ENCODE results near the gene GCM1. TPM values are rescaled to one million over a fixed set of nuclear protein-coding genes. Genes with fewer than 3 reads are reported as not detected.

GCM1 gene, protein sequence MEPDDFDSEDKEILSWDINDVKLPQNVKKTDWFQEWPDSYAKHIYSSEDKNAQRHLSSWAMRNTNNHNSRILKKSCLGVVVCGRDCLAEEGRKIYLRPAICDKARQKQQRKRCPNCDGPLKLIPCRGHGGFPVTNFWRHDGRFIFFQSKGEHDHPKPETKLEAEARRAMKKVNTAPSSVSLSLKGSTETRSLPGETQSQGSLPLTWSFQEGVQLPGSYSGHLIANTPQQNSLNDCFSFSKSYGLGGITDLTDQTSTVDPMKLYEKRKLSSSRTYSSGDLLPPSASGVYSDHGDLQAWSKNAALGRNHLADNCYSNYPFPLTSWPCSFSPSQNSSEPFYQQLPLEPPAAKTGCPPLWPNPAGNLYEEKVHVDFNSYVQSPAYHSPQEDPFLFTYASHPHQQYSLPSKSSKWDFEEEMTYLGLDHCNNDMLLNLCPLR
- not detected for total RNA-seq

GRCh38 chr6:53148684-53149083 lies at the start of gene GCM1:
TSS of gene GCM1 (minus strand) at chr6:53148841. CDS start at chr6:53145632, 3,209 bp downstream.
- DNase-seq, result no peak
- H3K27ac Mint-ChIP-seq, result no peak within 1 kb of the TSS
- H3K4me3 Mint-ChIP-seq, result no peak within 1 kb of the TSS
- POLR2A ChIA-PET, result no interaction called here
- CTCF ChIA-PET, result no interaction called here
- no peaks in the 10 kb centered on the region for H3K36me3 Mint-ChIP-seq (ENCODE audit: low read depth)
- H3K9me3 Mint-ChIP-seq, result no peaks in the 10 kb centered on the region
- no peaks in the 10 kb centered on the region for H3K4me1 Mint-ChIP-seq
- no peaks in the 10 kb centered on the region for H3K27me3 Mint-ChIP-seq

- ChIA-PET POLR2A (no interaction called here), CTCF (no interaction called here)
- peaks cover 3% of the 10 kb centered on the region for H3K27me3 Mint-ChIP-seq
- no peak overlapping the region for H3K27ac Mint-ChIP-seq
- DNase-seq, result no peak
- H3K36me3 Mint-ChIP-seq (ENCODE audit: low read depth), result no peaks in the 10 kb centered on the region
- H3K4me1 Mint-ChIP-seq, result peaks cover 7% of the 10 kb centered on the region
- no peak overlapping the region for H3K4me3 Mint-ChIP-seq
- no peaks in the 10 kb centered on the region for H3K9me3 Mint-ChIP-seq
Observed at GRCh38 chr6:53197553-53197952, 48.9 kb upstream of the GCM1 start.

- no peaks in the 10 kb centered on the region for H3K9me3 Mint-ChIP-seq
- CTCF ChIA-PET, result interaction anchor here (1.0 kb wide), 1 partner anchor 16 kb away, joined by 3 read pairs; no protein-coding TSS in a partner anchor
Observed at GRCh38 chr6:53195048-53195447, 46.4 kb upstream of the GCM1 start.

GRCh38 chr6:53192682-53193188 lies 44.1 kb upstream of the GCM1 start:
- no peak overlapping the region for H3K4me3 Mint-ChIP-seq
- H3K9me3 Mint-ChIP-seq, result no peaks in the 10 kb centered on the region
- no peak for DNase-seq
- no peaks in the 10 kb centered on the region for H3K36me3 Mint-ChIP-seq (ENCODE audit: low read depth)
- peaks cover 1% of the 10 kb centered on the region for H3K27me3 Mint-ChIP-seq
- ChIA-PET POLR2A (no interaction called here), CTCF (no interaction called here)
- peaks cover 22% of the 10 kb centered on the region for H3K4me1 Mint-ChIP-seq
- H3K27ac Mint-ChIP-seq, result no peak overlapping the region

More at GRCh38 chr6:53195048-53195447, 46.4 kb upstream of the GCM1 start:
- POLR2A ChIA-PET, result interaction anchor here (1.0 kb wide), 1 partner anchor 40 kb away, joined by 3 read pairs; no protein-coding TSS in a partner anchor
- peaks cover 13% of the 10 kb centered on the region for H3K4me1 Mint-ChIP-seq
- DNase-seq, result no peak
- H3K27me3 Mint-ChIP-seq, result peaks cover 1% of the 10 kb centered on the region
- H3K4me3 Mint-ChIP-seq, result no peak overlapping the region
- H3K36me3 Mint-ChIP-seq (ENCODE audit: low read depth), result no peaks in the 10 kb centered on the region
- no peak overlapping the region for H3K27ac Mint-ChIP-seq

DNA sequence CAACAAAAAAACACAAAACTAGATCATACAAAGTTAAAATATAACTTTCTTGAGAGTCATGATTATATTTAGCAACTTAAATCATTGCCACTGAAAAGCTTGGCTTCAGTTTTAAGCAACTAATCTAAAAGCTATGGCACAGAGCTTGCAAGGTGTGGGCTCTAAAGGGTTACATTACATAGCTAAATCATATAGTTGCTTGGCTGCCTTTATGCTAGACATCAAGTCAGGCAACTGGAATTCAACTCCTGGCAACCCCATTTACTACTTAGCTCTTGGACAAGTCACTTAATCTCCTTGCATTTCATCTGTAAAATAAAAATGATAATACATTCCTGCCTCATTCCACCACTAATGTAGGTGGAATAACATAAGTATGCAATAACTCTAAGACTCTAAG lies 40.9 kb upstream of the GCM1 start:
- peaks cover 28% of the 10 kb centered on the region for H3K4me1 Mint-ChIP-seq
- ChIA-PET CTCF (interaction anchor here (0.7 to 1.2 kb wide), 3 partner anchors 10 to 848 kb away, joined by 3 to 4 read pairs (median 3); no protein-coding TSS in a partner anchor), POLR2A (no interaction called here)
- no peak overlapping the region for H3K4me3 Mint-ChIP-seq
- H3K36me3 Mint-ChIP-seq (ENCODE audit: low read depth), result no peaks in the 10 kb centered on the region
- DNase-seq, result no peak
- H3K9me3 Mint-ChIP-seq, result no peaks in the 10 kb centered on the region
- H3K27ac Mint-ChIP-seq, result no peak overlapping the region
- peaks cover 1% of the 10 kb centered on the region for H3K27me3 Mint-ChIP-seq

DNA sequence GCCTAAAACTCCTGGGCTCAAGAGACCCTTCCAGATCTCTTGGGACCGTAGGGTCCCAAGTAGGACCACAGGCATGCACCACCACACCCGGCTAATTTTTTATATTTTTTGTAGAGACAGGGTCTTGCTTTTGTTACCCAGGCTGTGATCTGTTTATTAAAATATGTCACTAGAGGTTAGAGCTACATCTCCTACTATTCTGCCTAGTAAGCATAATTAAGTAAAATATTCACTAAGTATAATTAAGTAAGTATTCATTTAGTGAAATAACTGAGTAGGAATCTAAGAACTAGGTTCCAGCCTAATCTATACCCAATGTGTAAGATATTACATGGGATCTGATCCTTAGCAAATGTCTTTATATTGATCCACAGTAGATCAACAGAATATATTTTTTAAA lies 40.2 kb upstream of the GCM1 start:
- H3K27ac Mint-ChIP-seq, result peak overlapping the region; percentile 88
- POLR2A ChIA-PET, result no interaction called here
- no peaks in the 10 kb centered on the region for H3K36me3 Mint-ChIP-seq (ENCODE audit: low read depth)

DNA sequence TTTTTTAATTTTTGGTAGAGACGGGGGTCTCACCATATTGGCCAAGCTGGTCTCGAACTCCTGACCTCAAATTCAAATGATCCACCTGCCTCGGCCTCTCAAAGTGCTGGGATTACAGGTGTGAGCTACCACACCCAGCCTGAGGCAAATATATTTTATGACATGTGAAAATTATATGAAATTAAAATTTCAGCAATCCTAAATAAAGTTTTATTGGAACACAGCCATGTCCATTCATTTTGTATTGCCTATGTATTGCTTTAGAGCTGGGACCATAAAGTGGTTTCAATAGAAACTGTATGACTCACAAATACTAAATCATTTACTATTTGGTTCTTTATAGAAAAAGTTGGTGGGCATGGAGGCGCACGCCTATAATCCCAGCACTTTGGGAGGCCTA lies 32.0 kb upstream of the GCM1 start:
- ChIA-PET CTCF (interaction anchor here (0.7 kb wide), 1 partner anchor 8 kb away, joined by 3 read pairs; no protein-coding TSS in a partner anchor), POLR2A (interaction anchor here (0.6 kb wide), 1 partner anchor 819 kb away, joined by 3 read pairs; the partner anchor contains the start of gene PAQR8)
- Mint-ChIP-seq H3K4me1 (peaks cover 19% of the 10 kb centered on the region), H3K27ac (no peak overlapping the region), H3K27me3 (no peaks in the 10 kb centered on the region), H3K9me3 (no peaks in the 10 kb centered on the region), H3K36me3 (ENCODE audit: low read depth) (no peaks in the 10 kb centered on the region), H3K4me3 (no peak overlapping the region)
- no peak for DNase-seq

More for the DNA sequence above, 40.2 kb upstream of the GCM1 start:
- Mint-ChIP-seq H3K27me3 (peaks cover 1% of the 10 kb centered on the region), H3K9me3 (no peaks in the 10 kb centered on the region), H3K4me3 (peak overlapping the region; percentile 65), H3K4me1 (peaks cover 33% of the 10 kb centered on the region)
- DNase-seq, result no peak
- CTCF ChIA-PET, result interaction anchor here (0.9 to 1.3 kb wide), 4 partner anchors 11 to 296 kb away, joined by 3 to 4 read pairs (median 3); no protein-coding TSS in a partner anchor

DNA sequence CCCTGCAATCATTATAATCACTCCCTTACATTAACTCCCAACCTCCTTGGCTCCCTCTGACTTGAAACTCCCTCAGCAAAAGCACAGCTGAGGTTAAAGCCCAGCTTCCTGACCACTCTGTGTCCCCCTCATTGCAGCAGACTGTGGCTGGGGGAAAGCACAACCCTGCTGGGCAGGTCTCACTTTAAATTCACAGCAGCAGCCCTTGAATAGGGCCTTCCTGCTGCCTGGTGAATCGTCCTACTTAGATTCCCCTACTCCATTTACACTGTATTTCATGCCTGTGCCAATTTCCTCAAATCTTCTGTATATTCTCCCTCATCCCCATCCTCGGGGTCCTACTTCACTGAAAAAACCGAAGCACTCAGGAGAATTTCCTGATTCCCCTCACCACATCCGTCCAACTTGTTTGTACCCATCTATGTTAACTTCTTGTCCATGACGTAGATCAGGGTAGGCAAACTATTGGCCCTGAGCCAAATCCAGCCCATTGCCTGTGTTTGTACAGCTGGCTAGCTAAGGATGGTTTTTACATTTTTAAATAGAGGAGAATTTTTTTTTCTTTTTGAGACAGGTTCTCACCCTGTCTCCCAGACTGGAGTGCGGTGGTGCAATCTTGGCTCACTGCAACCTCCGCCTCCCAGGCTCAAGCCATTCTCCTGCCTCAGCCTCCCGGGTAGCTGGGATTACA lies 31.5 kb upstream of the GCM1 start:
- peak; percentile 39 for DNase-seq
- H3K27ac Mint-ChIP-seq, result peak overlapping the region; percentile 50
- no peaks in the 10 kb centered on the region for H3K27me3 Mint-ChIP-seq
- ChIA-PET POLR2A (no interaction called here), CTCF (no interaction called here)
- no peak overlapping the region for H3K4me3 Mint-ChIP-seq
- H3K4me1 Mint-ChIP-seq, result peaks cover 19% of the 10 kb centered on the region
- no peaks in the 10 kb centered on the region for H3K9me3 Mint-ChIP-seq
- no peaks in the 10 kb centered on the region for H3K36me3 Mint-ChIP-seq (ENCODE audit: low read depth)

DNA sequence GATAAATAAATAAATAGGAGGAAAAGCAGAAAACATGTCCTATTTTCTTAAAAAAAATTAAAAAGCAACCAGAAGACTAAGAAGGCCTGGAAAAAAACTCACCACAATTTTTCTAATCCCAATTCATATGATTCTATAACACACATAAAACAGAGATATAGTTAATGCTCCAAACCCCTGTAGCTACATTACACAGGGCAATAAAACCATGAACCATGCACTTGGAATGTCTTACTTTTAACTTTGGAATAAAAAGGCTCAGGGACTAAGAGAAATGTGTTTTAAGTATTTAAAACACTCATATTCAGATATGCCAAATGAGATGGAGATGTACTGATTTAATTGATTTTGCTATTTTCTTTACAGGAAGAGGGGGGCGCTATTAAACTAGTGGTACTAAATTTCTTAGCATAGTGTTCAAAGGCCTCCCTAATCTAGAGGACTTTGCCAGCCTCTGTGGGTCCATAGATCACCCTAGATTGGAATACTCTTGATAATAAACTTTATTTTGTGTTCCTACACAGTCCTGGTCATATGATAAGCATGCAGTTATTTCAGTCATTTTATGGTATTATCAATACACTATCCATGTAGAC lies 30.3 kb upstream of the GCM1 start:
- DNase-seq, result no peak
- ChIA-PET POLR2A (no interaction called here), CTCF (no interaction called here)
- Mint-ChIP-seq H3K4me3 (no peak overlapping the region), H3K4me1 (peaks cover 14% of the 10 kb centered on the region), H3K9me3 (no peaks in the 10 kb centered on the region), H3K36me3 (ENCODE audit: low read depth) (no peaks in the 10 kb centered on the region), H3K27ac (no peak overlapping the region), H3K27me3 (no peaks in the 10 kb centered on the region)

- no peak overlapping the region for H3K4me3 Mint-ChIP-seq
- CTCF ChIA-PET, result interaction anchor here (0.9 to 1.2 kb wide), 3 partner anchors 236 to 308 kb away, joined by 3 to 4 read pairs (median 3); no protein-coding TSS in a partner anchor
- POLR2A ChIA-PET, result interaction anchor here (0.6 kb wide), 1 partner anchor 554 kb away, joined by 3 read pairs; no protein-coding TSS in a partner anchor
- H3K36me3 Mint-ChIP-seq (ENCODE audit: low read depth), result no peaks in the 10 kb centered on the region
- no peak overlapping the region for H3K27ac Mint-ChIP-seq
- H3K27me3 Mint-ChIP-seq, result no peaks in the 10 kb centered on the region
- H3K4me1 Mint-ChIP-seq, result peaks cover 8% of the 10 kb centered on the region
- DNase-seq, result no peak
- no peaks in the 10 kb centered on the region for H3K9me3 Mint-ChIP-seq
Observed at GRCh38 chr6:53175027-53175426, 26.4 kb upstream of the GCM1 start.

- CTCF ChIA-PET, result interaction anchor here (0.7 to 2.6 kb wide), 19 partner anchors 8 to 550 kb away, joined by 3 to 15 read pairs (median 4); no protein-coding TSS in a partner anchor
- DNase-seq, result no peak
- H3K4me3 Mint-ChIP-seq, result no peak overlapping the region
- no peaks in the 10 kb centered on the region for H3K4me1 Mint-ChIP-seq
- H3K27me3 Mint-ChIP-seq, result peaks cover under 1% of the 10 kb centered on the region
- POLR2A ChIA-PET, result no interaction called here
- no peaks in the 10 kb centered on the region for H3K9me3 Mint-ChIP-seq
- H3K27ac Mint-ChIP-seq, result no peak overlapping the region
- H3K36me3 Mint-ChIP-seq (ENCODE audit: low read depth), result no peaks in the 10 kb centered on the region
Observed at GRCh38 chr6:53172468-53172803, 23.8 kb upstream of the GCM1 start.

DNA sequence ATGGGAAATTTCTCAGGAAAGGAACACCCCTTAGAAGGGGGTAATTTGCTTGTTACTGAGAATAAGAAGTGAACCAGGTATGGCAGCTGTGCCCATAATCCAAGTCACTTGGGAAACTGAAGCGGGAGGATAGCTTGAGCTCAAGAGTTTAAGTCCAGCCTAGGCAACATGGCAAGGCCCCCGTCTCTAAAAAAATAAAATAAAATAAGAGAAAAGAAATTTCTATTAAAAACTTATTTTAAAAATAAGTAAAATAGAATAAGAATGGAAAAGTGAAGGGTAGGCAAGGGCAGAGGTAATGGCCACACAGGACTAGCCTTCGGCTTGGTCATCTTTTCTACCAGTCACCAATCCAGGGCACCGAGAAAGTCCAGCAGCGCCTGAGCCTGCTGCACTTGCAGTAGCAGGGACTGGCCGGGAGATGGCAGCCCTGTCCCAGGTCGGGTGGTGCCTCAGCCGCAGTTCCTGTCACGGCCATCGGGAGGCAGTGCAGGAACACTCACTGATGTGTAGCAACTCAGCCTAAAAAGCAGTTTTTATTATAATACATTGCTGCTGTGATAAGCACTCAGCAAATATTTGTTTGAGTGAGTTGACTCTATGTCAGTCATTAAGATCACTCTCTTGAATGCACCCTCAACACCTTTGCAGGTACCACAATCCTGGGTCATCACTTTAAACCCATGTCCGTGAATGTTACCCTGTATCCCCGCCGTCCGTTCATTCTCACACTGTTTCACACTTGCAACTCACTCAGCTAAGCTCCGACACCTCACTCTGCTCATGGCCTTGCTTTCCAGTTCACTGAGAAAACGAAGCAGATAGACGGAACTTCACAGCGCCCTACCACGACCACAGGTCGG lies 23.2 kb upstream of the GCM1 start:
- no peak overlapping the region for H3K4me3 Mint-ChIP-seq
- H3K4me1 Mint-ChIP-seq, result no peaks in the 10 kb centered on the region
- DNase-seq, result peak; percentile 91
- H3K9me3 Mint-ChIP-seq, result no peaks in the 10 kb centered on the region
- H3K27me3 Mint-ChIP-seq, result peaks cover 3% of the 10 kb centered on the region
- no peak overlapping the region for H3K27ac Mint-ChIP-seq
- POLR2A ChIA-PET, result no interaction called here
- H3K36me3 Mint-ChIP-seq (ENCODE audit: low read depth), result no peaks in the 10 kb centered on the region
- CTCF ChIA-PET, result interaction anchor here (0.7 to 2.6 kb wide), 24 partner anchors 9 to 551 kb away, joined by 3 to 15 read pairs (median 4); no protein-coding TSS in a partner anchor
